Stimulated activated CD8-positive, alpha-beta memory T cell treated with anti-CD3 and anti-CD28 coated beads, Interleukin-15, amount 100 ng/mL, for 24 hours (primary cell): ENCODE results near the gene LINC01488.

Experiments used
- DNase-seq: peaks from one replicate; pipeline ENCODE4 v3.0.0-alpha.2; 2020; ENCODE audit warnings: low read depth

LINC01488 gene

GRCh38 chr11:69481393-69481844 is at the start of gene LINC01488:
Gene LINC01488, plus strand, starts transcription at chr11:69481663.
- DNase-seq, result no peak

GRCh38 chr11:69431893-69432738 is 49.3 kb upstream of the LINC01488 start:
- no peak for DNase-seq

- no peak for DNase-seq
Measured at GRCh38 chr11:69433741-69434140, 47.7 kb upstream of the LINC01488 start.

GRCh38 chr11:69434471-69434931 is 47.0 kb upstream of the LINC01488 start:
- DNase-seq, result no peak

- no peak for DNase-seq
Measured at GRCh38 chr11:69435161-69435986, 46.1 kb upstream of the LINC01488 start.

- no peak for DNase-seq
Measured at GRCh38 chr11:69436041-69436982, 45.2 kb upstream of the LINC01488 start.

- DNase-seq, result no peak
Measured at GRCh38 chr11:69437001-69437875, 44.2 kb upstream of the LINC01488 start.

- DNase-seq, result no peak
Measured at GRCh38 chr11:69437876-69438205, 43.6 kb upstream of the LINC01488 start.

GRCh38 chr11:69438286-69438920 is 43.1 kb upstream of the LINC01488 start:
- DNase-seq, result no peak

- DNase-seq, result no peak
Measured at GRCh38 chr11:69439127-69439526, 42.3 kb upstream of the LINC01488 start.

GRCh38 chr11:69439651-69440464 is 41.6 kb upstream of the LINC01488 start:
- no peak for DNase-seq

GRCh38 chr11:69440876-69441275 is 40.6 kb upstream of the LINC01488 start:
- DNase-seq, result no peak

GRCh38 chr11:69442012-69442806 is 39.3 kb upstream of the LINC01488 start:
- no peak for DNase-seq

- DNase-seq, result no peak
Measured at GRCh38 chr11:69442807-69443137, 38.7 kb upstream of the LINC01488 start.

- DNase-seq, result peak; percentile 41
Measured at GRCh38 chr11:69443138-69443967, 38.1 kb upstream of the LINC01488 start.

- DNase-seq, result no peak
Measured at GRCh38 chr11:69443968-69444364, 37.5 kb upstream of the LINC01488 start.

GRCh38 chr11:69444381-69445130 is 36.9 kb upstream of the LINC01488 start:
- no peak for DNase-seq
